DND-41 (cell line): ENCODE measurements around the gene NF2.

Source experiments
- ATAC-seq: fragments of 200-7000 bp; cut with Tn5 transposase; 3 replicates; pipeline ENCODE4 v1.9.1; 2021; ENCODE audit warnings: low read depth; ENCODE audit not compliant: insufficient read depth
- DNase-seq: peaks from one replicate; pipeline ENCODE4 v3.0.0-alpha.2; 2020
- H2AFZ ChIP-seq: 2 replicates; pipeline ENCODE4 v1.6.0; 2012; ENCODE audit warnings: low read depth, low read length
- H3K27ac ChIP-seq: 2 replicates; pipeline ENCODE4 v1.5.1; 2012; ENCODE audit warnings: low read length, inconsistent platforms
- H3K27me3 ChIP-seq: fragments of 200-600 bp; sonication (generic); 2 replicates; pipeline ENCODE4 v1.6.0; 2012; ENCODE audit warnings: low read length, mild to moderate bottlenecking, inconsistent platforms; ENCODE audit not compliant: insufficient read depth, poor library complexity
- H3K36me3 ChIP-seq: 2 replicates; pipeline ENCODE4 v1.5.1; 2012; ENCODE audit warnings: low read length, inconsistent platforms; ENCODE audit not compliant: insufficient read depth
- H3K4me1 ChIP-seq: 2 replicates; pipeline ENCODE4 v1.5.1; 2012; ENCODE audit warnings: mild to moderate bottlenecking, low read length; ENCODE audit not compliant: insufficient read depth
- H3K4me2 ChIP-seq: 2 replicates; pipeline ENCODE4 v1.6.0; 2012; ENCODE audit warnings: mild to moderate bottlenecking, moderate library complexity, low read length, inconsistent platforms; ENCODE audit not compliant: insufficient read depth
- H3K4me3 ChIP-seq, 2 experiments: fragments of 200-600 bp in 1 of 2; shearing (Covaris generic) in 1 of 2; 2 replicates each; pipeline ENCODE4 v1.5.1; 2012 to 2016; ENCODE audit warnings: inconsistent platforms in 2 of 2, low read length in 2 of 2, mild to moderate bottlenecking in 2 of 2, low read depth in 1 of 2, moderate library complexity in 1 of 2
- H3K79me2 ChIP-seq: 2 replicates; pipeline ENCODE4 v1.6.0; 2012; ENCODE audit warnings: low read length, inconsistent platforms; ENCODE audit not compliant: insufficient read depth
- H3K9ac ChIP-seq: 2 replicates; pipeline ENCODE4 v1.6.0; 2012; ENCODE audit warnings: low read depth, mild to moderate bottlenecking, inconsistent platforms, low read length, moderate library complexity
- H3K9me3 ChIP-seq: 2 replicates; pipeline ENCODE4 v1.5.1; 2012; ENCODE audit warnings: low read length, moderate library complexity, mild to moderate bottlenecking, inconsistent platforms; ENCODE audit not compliant: insufficient read depth, severe bottlenecking
- H4K20me1 ChIP-seq: 2 replicates; pipeline ENCODE4 v1.6.0; 2012; ENCODE audit warnings: low read length; ENCODE audit not compliant: insufficient read depth
- CTCF ChIP-seq: IDR thresholded peaks from 2 replicates; pipeline ENCODE4 v1.5.1; 2012; ENCODE audit warnings: borderline replicate concordance, low read length, moderate library complexity, mild to moderate bottlenecking; ENCODE audit not compliant: poor library complexity, severe bottlenecking; ENCODE audit errors: extremely low read depth
- EZH2 ChIP-seq: IDR thresholded peaks from 3 replicates; pipeline ENCODE4 v1.6.1; 2012; ENCODE audit warnings: borderline replicate concordance, low read depth, mild to moderate bottlenecking, moderate library complexity, low read length, inconsistent platforms; ENCODE audit not compliant: severe bottlenecking

NF2 gene

GRCh38 chr22:29704528-29705285, 101.3 kb downstream of the NF2 start:
- no peak for ATAC-seq
- H3K27me3 ChIP-seq = no peaks in the 10 kb centered on the region
- H3K4me3 ChIP-seq = no peak overlapping the region
- no peak for DNase-seq
- no peak overlapping the region for H2AFZ ChIP-seq
- no peak overlapping the region for H3K27ac ChIP-seq
- H3K4me2 ChIP-seq = no peak overlapping the region
- H3K79me2 ChIP-seq = no peaks in the 10 kb centered on the region
- H3K36me3 ChIP-seq = no peaks in the 10 kb centered on the region
- TF ChIP-seq CTCF = no peak
- no peak for TF ChIP-seq EZH2
- no peak overlapping the region for H3K9ac ChIP-seq
- no peaks in the 10 kb centered on the region for H3K9me3 ChIP-seq
- H3K4me1 ChIP-seq = no peaks in the 10 kb centered on the region
- H4K20me1 ChIP-seq = no peaks in the 10 kb centered on the region

- Histone ChIP-seq H3K9me3 (no peaks in the 10 kb centered on the region), H2AFZ (no peak overlapping the region), H3K27me3 (no peaks in the 10 kb centered on the region), H3K4me3 (no peak overlapping the region), H3K9ac (no peak overlapping the region), H3K4me2 (no peak overlapping the region), H3K79me2 (no peaks in the 10 kb centered on the region), H3K4me1 (no peaks in the 10 kb centered on the region), H3K27ac (no peak overlapping the region), H4K20me1 (no peaks in the 10 kb centered on the region), H3K36me3 (no peaks in the 10 kb centered on the region)
- DNase-seq (no peak), ATAC-seq (no peak)
- TF ChIP-seq CTCF (no peak), EZH2 (no peak)
These were observed 102.2 kb downstream of the NF2 start for GRCh38 chr22:29705651-29706050.

DNA sequence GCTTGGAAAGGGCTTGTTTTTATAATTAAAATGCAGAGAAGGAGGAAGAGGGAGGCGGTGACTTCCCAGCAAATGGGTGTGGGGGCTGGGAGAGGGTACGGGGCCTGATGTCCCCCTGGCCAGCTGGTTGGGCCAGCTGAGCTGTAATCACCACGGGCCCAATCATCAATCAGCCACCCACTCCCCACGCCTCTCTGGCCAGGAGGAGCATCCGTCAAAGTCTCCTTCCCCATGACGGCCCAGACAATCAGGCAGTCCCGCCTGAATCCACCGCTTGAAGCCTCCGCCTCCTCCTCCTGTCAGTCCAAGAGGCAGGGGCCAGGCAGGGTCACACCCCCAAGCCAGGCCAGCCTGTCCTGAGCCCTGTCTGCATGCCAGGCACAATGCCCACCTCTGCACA, 103.1 kb downstream of the NF2 start:
- Histone ChIP-seq H3K9me3 (no peaks in the 10 kb centered on the region), H4K20me1 (no peaks in the 10 kb centered on the region), H3K27ac (no peak overlapping the region), H3K27me3 (no peaks in the 10 kb centered on the region), H2AFZ (no peak overlapping the region), H3K4me3 (no peak overlapping the region), H3K79me2 (no peaks in the 10 kb centered on the region), H3K4me1 (no peaks in the 10 kb centered on the region), H3K9ac (no peak overlapping the region), H3K36me3 (no peaks in the 10 kb centered on the region), H3K4me2 (no peak overlapping the region)
- DNase-seq = no peak
- ATAC-seq = no peak
- TF ChIP-seq EZH2 (no peak), CTCF (no peak)
